ENCODE results near the gene LCN6. TPM values are rescaled to one million over a fixed set of nuclear protein-coding genes. Genes with fewer than 3 reads are reported as not detected.

The LCN6 gene
- total and polyA plus RNA-seq, 9 of the 15 experiments (the other 6 are each of a cell fraction or from before 2014, with no cell fraction given), result 0.10 to 0.45 (median 0.37) TPM; not detected in 5

DNA sequence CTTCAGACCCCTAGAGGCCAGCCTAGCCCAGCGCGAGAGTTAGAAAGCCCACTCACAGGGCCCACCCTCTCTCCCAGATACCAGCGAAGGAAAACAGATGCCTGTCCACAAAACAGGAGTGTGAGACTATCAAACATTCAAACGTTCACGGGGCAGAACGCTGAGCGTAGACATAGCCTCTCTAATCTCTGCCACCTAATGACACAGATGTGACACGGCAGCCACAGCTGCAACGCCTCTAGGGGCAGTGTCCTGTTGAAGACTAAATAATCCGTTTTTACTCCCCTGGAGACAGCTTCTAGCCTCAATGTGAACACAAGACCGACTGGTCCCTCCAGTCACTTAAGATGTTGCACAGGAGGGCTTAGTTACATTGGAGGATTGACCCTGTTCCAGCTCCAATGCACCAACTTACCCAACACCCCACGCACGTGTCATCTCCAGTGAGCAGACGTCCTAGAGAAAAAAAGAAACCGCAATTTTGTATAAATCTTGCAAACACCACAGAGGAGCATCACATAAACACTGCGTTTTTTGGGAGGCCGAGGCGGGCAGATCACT is 21.6 kb downstream of the LCN6 start (continued):
- TF ChIP-seq, protein P1, sequence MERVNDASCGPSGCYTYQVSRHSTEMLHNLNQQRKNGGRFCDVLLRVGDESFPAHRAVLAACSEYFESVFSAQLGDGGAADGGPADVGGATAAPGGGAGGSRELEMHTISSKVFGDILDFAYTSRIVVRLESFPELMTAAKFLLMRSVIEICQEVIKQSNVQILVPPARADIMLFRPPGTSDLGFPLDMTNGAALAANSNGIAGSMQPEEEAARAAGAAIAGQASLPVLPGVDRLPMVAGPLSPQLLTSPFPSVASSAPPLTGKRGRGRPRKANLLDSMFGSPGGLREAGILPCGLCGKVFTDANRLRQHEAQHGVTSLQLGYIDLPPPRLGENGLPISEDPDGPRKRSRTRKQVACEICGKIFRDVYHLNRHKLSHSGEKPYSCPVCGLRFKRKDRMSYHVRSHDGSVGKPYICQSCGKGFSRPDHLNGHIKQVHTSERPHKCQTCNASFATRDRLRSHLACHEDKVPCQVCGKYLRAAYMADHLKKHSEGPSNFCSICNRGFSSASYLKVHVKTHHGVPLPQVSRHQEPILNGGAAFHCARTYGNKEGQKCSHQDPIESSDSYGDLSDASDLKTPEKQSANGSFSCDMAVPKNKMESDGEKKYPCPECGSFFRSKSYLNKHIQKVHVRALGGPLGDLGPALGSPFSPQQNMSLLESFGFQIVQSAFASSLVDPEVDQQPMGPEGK (CRISPR knock-in tag; IDR thresholded peaks at IDR 0.05; ENCODE audit: borderline replicate concordance), result no peak
- TF ChIP-seq FOXA3 (CRISPR knock-in tag; conservative IDR thresholded peaks at IDR 0.05 in 1 of 2, IDR thresholded peaks at IDR 0.05 in 1 of 2) (0 out of 4 replicates have a peak, but pooled peaks of 1 of the 2 experiments have one; percentile 18), KLF1 (tag; IDR thresholded peaks at IDR 0.05) (peak; percentile 31; the same call in 1 of the 2 replicates), SAFB (IDR thresholded peaks at IDR 0.05; ENCODE audit: borderline replicate concordance, low read depth, low read length) (no peak), HOXB6 (CRISPR knock-in tag; IDR thresholded peaks at IDR 0.05; ENCODE audit: borderline replicate concordance) (no peak), EZH2 (IDR thresholded peaks at IDR 0.05; ENCODE audit: borderline replicate concordance, low read depth, low read length) (no peak)
- TF ChIP-seq, protein P2, sequence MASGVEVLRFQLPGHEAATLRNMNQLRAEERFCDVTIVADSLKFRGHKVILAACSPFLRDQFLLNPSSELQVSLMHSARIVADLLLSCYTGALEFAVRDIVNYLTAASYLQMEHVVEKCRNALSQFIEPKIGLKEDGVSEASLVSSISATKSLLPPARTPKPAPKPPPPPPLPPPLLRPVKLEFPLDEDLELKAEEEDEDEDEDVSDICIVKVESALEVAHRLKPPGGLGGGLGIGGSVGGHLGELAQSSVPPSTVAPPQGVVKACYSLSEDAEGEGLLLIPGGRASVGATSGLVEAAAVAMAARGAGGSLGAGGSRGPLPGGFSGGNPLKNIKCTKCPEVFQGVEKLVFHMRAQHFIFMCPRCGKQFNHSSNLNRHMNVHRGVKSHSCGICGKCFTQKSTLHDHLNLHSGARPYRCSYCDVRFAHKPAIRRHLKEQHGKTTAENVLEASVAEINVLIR (CRISPR knock-in tag; IDR thresholded peaks at IDR 0.05), result no peak
- TF ChIP-seq, protein P3, sequence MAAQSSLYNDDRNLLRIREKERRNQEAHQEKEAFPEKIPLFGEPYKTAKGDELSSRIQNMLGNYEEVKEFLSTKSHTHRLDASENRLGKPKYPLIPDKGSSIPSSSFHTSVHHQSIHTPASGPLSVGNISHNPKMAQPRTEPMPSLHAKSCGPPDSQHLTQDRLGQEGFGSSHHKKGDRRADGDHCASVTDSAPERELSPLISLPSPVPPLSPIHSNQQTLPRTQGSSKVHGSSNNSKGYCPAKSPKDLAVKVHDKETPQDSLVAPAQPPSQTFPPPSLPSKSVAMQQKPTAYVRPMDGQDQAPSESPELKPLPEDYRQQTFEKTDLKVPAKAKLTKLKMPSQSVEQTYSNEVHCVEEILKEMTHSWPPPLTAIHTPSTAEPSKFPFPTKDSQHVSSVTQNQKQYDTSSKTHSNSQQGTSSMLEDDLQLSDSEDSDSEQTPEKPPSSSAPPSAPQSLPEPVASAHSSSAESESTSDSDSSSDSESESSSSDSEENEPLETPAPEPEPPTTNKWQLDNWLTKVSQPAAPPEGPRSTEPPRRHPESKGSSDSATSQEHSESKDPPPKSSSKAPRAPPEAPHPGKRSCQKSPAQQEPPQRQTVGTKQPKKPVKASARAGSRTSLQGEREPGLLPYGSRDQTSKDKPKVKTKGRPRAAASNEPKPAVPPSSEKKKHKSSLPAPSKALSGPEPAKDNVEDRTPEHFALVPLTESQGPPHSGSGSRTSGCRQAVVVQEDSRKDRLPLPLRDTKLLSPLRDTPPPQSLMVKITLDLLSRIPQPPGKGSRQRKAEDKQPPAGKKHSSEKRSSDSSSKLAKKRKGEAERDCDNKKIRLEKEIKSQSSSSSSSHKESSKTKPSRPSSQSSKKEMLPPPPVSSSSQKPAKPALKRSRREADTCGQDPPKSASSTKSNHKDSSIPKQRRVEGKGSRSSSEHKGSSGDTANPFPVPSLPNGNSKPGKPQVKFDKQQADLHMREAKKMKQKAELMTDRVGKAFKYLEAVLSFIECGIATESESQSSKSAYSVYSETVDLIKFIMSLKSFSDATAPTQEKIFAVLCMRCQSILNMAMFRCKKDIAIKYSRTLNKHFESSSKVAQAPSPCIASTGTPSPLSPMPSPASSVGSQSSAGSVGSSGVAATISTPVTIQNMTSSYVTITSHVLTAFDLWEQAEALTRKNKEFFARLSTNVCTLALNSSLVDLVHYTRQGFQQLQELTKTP (IDR thresholded peaks at IDR 0.05; ENCODE audit: low read depth in 1 of 2, partially characterized antibody in 2 of 2), result peak in 1 of 2 experiments; percentile 50
- TF ChIP-seq, protein P4, sequence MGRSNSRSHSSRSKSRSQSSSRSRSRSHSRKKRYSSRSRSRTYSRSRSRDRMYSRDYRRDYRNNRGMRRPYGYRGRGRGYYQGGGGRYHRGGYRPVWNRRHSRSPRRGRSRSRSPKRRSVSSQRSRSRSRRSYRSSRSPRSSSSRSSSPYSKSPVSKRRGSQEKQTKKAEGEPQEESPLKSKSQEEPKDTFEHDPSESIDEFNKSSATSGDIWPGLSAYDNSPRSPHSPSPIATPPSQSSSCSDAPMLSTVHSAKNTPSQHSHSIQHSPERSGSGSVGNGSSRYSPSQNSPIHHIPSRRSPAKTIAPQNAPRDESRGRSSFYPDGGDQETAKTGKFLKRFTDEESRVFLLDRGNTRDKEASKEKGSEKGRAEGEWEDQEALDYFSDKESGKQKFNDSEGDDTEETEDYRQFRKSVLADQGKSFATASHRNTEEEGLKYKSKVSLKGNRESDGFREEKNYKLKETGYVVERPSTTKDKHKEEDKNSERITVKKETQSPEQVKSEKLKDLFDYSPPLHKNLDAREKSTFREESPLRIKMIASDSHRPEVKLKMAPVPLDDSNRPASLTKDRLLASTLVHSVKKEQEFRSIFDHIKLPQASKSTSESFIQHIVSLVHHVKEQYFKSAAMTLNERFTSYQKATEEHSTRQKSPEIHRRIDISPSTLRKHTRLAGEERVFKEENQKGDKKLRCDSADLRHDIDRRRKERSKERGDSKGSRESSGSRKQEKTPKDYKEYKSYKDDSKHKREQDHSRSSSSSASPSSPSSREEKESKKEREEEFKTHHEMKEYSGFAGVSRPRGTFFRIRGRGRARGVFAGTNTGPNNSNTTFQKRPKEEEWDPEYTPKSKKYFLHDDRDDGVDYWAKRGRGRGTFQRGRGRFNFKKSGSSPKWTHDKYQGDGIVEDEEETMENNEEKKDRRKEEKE (IDR thresholded peaks at IDR 0.05; ENCODE audit: borderline replicate concordance in 1 of 2, control insufficient read depth in 1 of 2, low read depth in 2 of 2, low read length in 1 of 2), result no peak
- TF ChIP-seq, protein P5, sequence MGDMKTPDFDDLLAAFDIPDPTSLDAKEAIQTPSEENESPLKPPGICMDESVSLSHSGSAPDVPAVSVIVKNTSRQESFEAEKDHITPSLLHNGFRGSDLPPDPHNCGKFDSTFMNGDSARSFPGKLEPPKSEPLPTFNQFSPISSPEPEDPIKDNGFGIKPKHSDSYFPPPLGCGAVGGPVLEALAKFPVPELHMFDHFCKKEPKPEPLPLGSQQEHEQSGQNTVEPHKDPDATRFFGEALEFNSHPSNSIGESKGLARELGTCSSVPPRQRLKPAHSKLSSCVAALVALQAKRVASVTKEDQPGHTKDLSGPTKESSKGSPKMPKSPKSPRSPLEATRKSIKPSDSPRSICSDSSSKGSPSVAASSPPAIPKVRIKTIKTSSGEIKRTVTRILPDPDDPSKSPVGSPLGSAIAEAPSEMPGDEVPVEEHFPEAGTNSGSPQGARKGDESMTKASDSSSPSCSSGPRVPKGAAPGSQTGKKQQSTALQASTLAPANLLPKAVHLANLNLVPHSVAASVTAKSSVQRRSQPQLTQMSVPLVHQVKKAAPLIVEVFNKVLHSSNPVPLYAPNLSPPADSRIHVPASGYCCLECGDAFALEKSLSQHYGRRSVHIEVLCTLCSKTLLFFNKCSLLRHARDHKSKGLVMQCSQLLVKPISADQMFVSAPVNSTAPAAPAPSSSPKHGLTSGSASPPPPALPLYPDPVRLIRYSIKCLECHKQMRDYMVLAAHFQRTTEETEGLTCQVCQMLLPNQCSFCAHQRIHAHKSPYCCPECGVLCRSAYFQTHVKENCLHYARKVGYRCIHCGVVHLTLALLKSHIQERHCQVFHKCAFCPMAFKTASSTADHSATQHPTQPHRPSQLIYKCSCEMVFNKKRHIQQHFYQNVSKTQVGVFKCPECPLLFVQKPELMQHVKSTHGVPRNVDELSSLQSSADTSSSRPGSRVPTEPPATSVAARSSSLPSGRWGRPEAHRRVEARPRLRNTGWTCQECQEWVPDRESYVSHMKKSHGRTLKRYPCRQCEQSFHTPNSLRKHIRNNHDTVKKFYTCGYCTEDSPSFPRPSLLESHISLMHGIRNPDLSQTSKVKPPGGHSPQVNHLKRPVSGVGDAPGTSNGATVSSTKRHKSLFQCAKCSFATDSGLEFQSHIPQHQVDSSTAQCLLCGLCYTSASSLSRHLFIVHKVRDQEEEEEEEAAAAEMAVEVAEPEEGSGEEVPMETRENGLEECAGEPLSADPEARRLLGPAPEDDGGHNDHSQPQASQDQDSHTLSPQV (IDR thresholded peaks at IDR 0.05), result no peak

Measured in K562 (cell line).